Measurements from ENCODE around the gene SPSB1. TPM values are rescaled to one million over a fixed set of nuclear protein-coding genes. Genes with fewer than 3 reads are reported as not detected.

Gene SPSB1
- total RNA-seq, 1 experiment from 2014 or later = 33.4 TPM

GRCh38 chr1:9321986-9322660 lies 29.4 kb downstream of the SPSB1 start:
- in situ Hi-C loops (cut with HindIII; ENCODE audit: low pct_unique_long_range_greater_than_20kb, low sequenced_read_pairs) = no loop called here
- no peak for DNase-seq (ENCODE audit: low read depth, low spot score)

GRCh38 chr1:9322661-9323244 lies 30.1 kb downstream of the SPSB1 start:
- in situ Hi-C loops (cut with HindIII; ENCODE audit: low pct_unique_long_range_greater_than_20kb, low sequenced_read_pairs) = no loop called here
- no peak for DNase-seq (ENCODE audit: low read depth, low spot score)

DNA sequence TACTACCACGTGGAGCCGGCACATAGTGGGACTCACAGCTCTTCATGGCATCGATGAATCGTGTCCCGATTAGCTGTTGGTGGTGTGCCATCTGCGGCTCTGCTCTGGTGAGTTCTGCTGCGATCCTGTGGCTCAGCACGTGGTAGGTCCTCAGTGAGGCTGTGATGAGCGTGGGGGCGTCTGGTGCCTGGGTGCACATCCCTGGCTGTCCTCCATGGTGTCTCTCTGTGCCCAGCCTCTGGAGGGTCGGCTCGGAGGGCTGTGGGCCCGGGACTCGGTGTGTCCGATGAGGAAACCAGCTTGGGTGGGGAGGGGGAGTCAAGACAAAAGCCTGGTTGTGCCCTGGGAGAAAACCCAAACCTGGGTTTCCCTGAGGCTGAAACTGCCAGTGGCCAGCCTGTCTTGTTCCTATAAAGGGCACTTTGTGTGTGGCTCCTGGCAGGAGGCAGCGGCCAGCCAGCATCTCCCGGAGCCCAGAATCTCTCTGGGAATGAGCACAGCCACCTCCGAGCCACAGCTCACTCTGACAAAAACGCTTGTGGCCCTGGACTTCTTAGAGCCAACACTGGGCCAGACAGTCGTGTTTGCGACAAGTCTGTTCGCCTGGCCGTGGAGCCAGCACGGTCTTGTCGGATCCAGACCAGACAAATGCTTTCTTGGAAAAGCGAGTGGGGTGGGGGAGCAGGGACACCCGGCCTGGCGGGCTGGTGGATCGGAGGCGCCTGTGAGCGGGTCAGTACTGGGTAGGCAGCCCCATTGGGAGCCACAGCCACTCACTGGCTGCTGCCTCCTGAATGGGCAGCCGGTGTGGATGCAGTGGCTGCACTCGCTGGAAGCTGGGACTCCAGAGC lies 31.8 kb downstream of the SPSB1 start:
- peak; percentile 85 for DNase-seq (ENCODE audit: low read depth, low spot score)
- in situ Hi-C loops (cut with HindIII; ENCODE audit: low pct_unique_long_range_greater_than_20kb, low sequenced_read_pairs) = no loop called here

GRCh38 chr1:9326596-9326995 lies 33.9 kb downstream of the SPSB1 start:
- DNase-seq (ENCODE audit: low read depth, low spot score) = no peak
- in situ Hi-C loops (cut with HindIII; ENCODE audit: low pct_unique_long_range_greater_than_20kb, low sequenced_read_pairs) = no loop called here

DNA sequence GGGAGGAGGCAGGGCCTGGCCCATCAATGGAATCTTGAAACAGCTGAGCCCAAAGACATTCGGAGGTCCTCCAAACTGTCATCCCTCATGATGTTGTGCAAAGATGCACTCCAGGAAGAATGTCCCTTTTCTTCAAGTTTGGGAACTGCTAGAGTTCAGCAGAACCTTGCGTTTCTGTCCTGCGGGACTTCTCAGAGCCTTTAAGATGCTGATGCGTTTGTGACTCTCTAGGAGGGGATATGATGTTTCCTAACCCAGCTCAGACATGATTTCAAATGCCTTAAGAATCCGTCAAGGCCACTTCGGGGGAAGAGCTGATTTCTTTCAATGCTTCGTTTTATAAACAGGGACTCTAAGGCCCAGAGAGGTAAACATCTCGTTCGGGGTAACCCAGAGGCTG lies 35.5 kb downstream of the SPSB1 start:
- in situ Hi-C loops (cut with HindIII; ENCODE audit: low pct_unique_long_range_greater_than_20kb, low sequenced_read_pairs) = no loop called here
- DNase-seq (ENCODE audit: low read depth, low spot score) = no peak

DNA sequence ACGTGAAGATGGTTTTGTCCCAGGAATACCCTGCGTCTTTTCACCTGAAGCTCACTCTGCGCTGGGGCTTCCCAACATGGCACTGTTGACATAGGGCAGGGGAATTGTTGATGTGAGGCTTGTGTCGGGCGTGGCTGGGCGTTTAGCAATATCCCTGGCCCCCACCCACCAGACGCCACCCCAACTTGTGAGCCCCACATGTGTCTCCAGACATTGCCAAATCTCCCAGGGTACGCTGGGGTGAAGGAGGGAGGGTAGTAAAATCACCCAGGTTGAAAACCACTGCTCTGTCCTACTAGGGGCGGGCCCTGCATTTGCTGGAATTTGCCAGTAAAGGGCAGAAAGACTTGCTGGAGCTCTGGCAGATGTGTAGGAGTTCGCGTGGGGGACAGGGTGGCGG lies 36.0 kb downstream of the SPSB1 start:
- DNase-seq (ENCODE audit: low read depth, low spot score) = no peak
- in situ Hi-C loops (cut with HindIII; ENCODE audit: low pct_unique_long_range_greater_than_20kb, low sequenced_read_pairs) = no loop called here

- no peak for DNase-seq (ENCODE audit: low read depth, low spot score)
- in situ Hi-C loops (cut with HindIII; ENCODE audit: low pct_unique_long_range_greater_than_20kb, low sequenced_read_pairs) = no loop called here
Observed at GRCh38 chr1:9331016-9331415, 38.3 kb downstream of the SPSB1 start.

DNA sequence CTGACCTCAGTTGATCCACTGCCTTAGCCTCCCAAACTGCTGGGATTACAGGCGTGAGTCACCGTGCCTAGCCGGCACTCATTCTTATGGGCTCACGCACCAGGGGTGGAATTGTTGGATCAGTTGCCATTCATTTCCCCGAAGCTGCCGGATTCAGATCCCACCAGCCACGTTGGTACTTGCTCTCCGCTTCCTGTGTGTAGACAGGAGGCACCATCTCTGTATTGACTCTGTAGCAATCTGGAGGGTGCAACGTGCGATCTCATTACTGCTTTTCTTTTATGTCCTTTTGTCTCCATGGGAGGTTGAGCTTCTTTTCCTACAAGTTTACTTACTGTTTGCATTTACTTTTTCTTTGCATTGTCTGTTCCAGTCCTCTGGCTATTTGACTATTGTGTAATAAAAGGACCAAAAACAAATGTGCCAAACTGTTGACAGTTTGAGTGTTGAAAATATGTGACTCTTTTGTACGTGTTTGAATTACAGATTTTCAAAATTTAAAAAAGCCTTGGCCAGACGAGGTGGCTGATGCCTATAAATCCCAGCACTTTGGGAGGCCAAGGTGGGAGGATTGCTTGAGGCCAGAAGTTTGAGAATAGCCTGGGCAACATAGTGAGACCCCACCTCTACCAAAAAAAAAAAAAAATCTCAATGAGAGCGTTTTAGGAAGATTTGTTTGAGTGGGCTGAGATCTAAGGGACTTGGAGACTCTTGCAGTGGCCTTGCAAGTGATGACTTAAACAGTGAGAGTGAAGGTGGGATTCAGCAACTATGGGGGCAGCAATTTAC lies 39.1 kb downstream of the SPSB1 start:
- no peak for DNase-seq (ENCODE audit: low read depth, low spot score)
- in situ Hi-C loops (cut with HindIII; ENCODE audit: low pct_unique_long_range_greater_than_20kb, low sequenced_read_pairs) = no loop called here

- in situ Hi-C loops (cut with HindIII; ENCODE audit: low pct_unique_long_range_greater_than_20kb, low sequenced_read_pairs) = no loop called here
- DNase-seq (ENCODE audit: low read depth, low spot score) = no peak
Observed at GRCh38 chr1:9332513-9333143, 39.9 kb downstream of the SPSB1 start.

GRCh38 chr1:9338397-9339246 lies 45.9 kb downstream of the SPSB1 start:
- in situ Hi-C loops (cut with HindIII; ENCODE audit: low pct_unique_long_range_greater_than_20kb, low sequenced_read_pairs) = no loop called here

DNA sequence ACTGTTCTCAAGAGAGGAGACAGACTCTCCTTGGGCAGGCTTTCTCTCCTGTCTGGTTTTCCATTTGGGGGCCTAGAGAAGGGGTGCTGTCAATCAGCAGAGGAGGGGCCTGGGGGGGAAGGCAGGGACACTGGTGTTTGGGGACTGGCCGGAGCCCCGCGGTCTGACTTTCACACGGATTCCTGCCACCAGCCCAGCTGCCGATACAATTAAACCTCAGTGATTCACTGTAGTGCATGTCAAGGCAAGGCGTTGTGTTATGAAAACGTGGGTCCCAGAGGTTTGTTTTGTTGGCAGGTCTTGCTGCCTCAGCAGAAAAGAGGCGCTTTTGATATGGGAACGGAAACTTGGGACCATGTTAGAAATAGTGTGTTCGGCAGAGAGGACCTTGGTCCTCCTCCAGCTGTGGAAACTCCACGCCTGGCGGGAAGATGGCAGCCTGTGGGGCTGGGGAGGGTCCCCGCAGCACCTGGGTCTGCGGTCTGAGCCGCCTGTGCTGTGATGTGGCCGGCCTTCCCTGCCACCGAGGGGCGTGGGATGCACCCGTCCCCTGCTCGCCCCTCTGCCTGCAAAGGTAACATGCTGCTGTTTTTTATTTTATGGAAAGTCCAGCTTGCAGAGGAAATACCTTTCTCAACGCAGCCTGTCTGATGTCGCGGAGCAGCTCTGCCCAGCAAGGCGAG lies 47.6 kb downstream of the SPSB1 start:
- in situ Hi-C loops (cut with HindIII; ENCODE audit: low pct_unique_long_range_greater_than_20kb, low sequenced_read_pairs) = no loop called here
- DNase-seq (ENCODE audit: low read depth, low spot score) = no peak

More at GRCh38 chr1:9338397-9339246, 45.9 kb downstream of the SPSB1 start:
- no peak for DNase-seq (ENCODE audit: low read depth, low spot score)

DNA sequence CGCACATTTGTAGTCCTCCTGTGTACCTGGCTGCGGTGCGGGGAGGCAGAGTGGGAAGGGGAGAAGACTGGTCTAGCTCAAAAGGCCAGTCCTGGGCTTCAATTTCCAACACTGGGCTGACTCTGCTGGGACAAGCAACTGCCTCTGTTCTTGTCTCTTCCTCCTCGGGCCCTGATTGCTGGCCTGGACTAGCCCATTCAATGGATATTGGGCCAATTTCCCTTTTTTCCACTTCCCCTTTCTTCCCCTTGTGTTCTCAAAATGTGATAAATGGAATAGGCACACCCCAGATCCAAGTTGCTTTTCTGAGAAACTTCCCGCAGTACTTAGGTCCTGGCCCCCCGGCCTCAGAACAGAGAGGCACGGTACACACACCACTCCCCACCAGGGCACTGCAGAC lies 48.2 kb downstream of the SPSB1 start:
- no peak for DNase-seq (ENCODE audit: low read depth, low spot score)
- in situ Hi-C loops (cut with HindIII; ENCODE audit: low pct_unique_long_range_greater_than_20kb, low sequenced_read_pairs) = no loop called here

- no peak for DNase-seq (ENCODE audit: low read depth, low spot score)
- in situ Hi-C loops (cut with HindIII; ENCODE audit: low pct_unique_long_range_greater_than_20kb, low sequenced_read_pairs) = no loop called here
Observed at GRCh38 chr1:9341301-9341845, 48.7 kb downstream of the SPSB1 start.

- in situ Hi-C loops (cut with HindIII; ENCODE audit: low pct_unique_long_range_greater_than_20kb, low sequenced_read_pairs) = no loop called here
- DNase-seq (ENCODE audit: low read depth, low spot score) = no peak
Observed at GRCh38 chr1:9343269-9343668, 50.6 kb downstream of the SPSB1 start.

- in situ Hi-C loops (cut with HindIII; ENCODE audit: low pct_unique_long_range_greater_than_20kb, low sequenced_read_pairs) = no loop called here
- DNase-seq (ENCODE audit: low read depth, low spot score) = no peak
Observed at GRCh38 chr1:9344426-9345200, 51.9 kb downstream of the SPSB1 start.
